ENCODE measurements around the gene PRADC1. TPM values are rescaled to one million over a fixed set of nuclear protein-coding genes. Genes with fewer than 3 reads are reported as not detected.

Gene PRADC1
- total RNA-seq, 6 donors from 2014 or later = 6.7 to 21.6 (median 16.3) TPM

DNA sequence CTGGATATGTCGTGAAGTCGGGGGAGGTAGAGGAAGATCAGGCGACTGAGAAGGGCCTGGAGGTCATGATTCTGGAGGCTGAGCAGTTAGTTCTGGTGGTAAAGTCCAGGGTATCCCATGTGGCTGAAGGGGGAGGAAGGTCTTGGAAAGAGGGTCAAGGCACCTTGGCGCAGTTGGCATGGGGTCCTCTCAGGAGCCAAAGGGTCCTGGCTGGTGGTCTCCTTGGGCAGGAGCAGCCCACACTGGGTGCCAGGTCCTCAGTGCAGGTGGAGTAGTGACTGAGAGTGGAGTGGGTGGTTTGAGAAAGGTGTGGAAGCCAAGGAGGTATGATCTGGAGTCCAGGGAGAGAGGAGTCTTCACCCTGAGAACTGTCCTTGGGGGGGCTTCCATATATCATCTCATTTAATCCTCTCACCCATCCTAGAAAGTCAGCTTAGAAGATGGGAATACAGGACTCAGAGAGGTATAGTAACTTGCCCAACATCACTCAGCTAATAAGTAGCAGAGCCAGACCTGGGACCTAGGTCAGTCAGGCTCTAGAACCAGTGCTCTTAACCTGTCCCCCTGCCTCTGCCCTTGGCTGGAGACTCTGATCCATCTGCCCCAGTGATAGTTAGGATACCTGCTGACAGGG is 26.8 kb upstream of the PRADC1 start:
- Histone ChIP-seq H3K27ac (no peak overlapping the region), H3K9me3 (no peaks in the 10 kb centered on the region), H3K4me3 (no peak overlapping the region), H3K36me3 (peaks cover 0 to 7% (median 3%) of the 10 kb centered on the region in 4 donors), H3K27me3 (no peaks in the 10 kb centered on the region), H3K4me1 (no peaks in the 10 kb centered on the region)
- TF ChIP-seq POLR2A (IDR thresholded peaks at IDR 0.05) (no peak), EP300 (IDR thresholded peaks at IDR 0.05) (no peak), POLR2AphosphoS5 (IDR thresholded peaks at IDR 0.05) (no peak)
- TF ChIP-seq, protein P1, sequence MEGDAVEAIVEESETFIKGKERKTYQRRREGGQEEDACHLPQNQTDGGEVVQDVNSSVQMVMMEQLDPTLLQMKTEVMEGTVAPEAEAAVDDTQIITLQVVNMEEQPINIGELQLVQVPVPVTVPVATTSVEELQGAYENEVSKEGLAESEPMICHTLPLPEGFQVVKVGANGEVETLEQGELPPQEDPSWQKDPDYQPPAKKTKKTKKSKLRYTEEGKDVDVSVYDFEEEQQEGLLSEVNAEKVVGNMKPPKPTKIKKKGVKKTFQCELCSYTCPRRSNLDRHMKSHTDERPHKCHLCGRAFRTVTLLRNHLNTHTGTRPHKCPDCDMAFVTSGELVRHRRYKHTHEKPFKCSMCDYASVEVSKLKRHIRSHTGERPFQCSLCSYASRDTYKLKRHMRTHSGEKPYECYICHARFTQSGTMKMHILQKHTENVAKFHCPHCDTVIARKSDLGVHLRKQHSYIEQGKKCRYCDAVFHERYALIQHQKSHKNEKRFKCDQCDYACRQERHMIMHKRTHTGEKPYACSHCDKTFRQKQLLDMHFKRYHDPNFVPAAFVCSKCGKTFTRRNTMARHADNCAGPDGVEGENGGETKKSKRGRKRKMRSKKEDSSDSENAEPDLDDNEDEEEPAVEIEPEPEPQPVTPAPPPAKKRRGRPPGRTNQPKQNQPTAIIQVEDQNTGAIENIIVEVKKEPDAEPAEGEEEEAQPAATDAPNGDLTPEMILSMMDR (IDR thresholded peaks at IDR 0.05) = no peak
- ATAC-seq (ENCODE audit: low FRiP score in 2 of 2) (no peak), DNase-seq (no peak)
- WGBS, 2 donors = 77 to 89% methylated on average over 4 of the region's 4 CpGs

DNA sequence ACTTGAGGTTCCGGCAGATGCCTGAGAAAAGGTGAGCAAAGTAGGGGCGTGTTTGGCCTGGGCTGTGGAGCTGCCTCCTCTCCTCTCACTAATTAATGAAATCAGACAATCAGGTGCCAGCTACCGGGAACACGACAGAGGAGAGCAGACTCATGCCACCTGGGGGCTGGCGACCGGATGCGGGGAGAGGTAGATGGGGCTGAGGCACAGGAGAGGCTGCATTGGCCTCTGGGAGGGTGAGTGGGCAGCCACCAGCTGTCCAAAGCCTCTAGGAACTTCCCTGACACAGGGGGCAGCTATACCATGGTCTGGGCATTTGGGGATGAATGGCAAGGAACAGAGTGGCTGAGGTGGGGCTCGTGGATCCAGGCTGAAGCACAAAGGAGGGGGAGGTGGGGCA is 26.2 kb upstream of the PRADC1 start:
- Histone ChIP-seq H3K27me3 (no peaks in the 10 kb centered on the region), H3K4me1 (no peaks in the 10 kb centered on the region), H3K27ac (no peak overlapping the region), H3K36me3 (peaks cover 0 to 12% (median 6%) of the 10 kb centered on the region in 4 donors), H3K9me3 (no peaks in the 10 kb centered on the region), H3K4me3 (no peak overlapping the region)
- TF ChIP-seq EP300 (IDR thresholded peaks at IDR 0.05) = no peak
- no peak for TF ChIP-seq POLR2A (IDR thresholded peaks at IDR 0.05)
- ATAC-seq (ENCODE audit: low FRiP score in 2 of 2) = no peak
- no peak for DNase-seq
- WGBS, 2 donors = 89 to 92% methylated on average over 8 of the region's 8 CpGs

DNA sequence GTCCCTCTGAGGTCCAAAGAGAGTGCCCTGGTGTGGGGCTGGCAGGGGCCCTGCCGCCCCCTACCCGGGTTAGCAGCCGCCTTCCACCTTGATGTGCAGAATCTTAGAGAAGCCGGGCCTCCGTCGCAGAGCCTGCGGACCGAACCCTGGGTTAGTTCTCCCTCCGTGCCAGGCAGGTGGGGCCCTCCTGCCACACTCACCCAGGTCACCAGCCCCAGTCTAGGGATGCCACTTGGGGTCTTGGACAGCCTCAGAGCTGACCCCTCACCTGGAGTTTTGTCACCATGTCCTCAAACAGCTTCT is 25.8 kb upstream of the PRADC1 start:
- no peaks in the 10 kb centered on the region for H3K9me3 ChIP-seq
- WGBS, 2 donors = 95 to 100% methylated on average over 1 to 9 of the region's 9 CpGs
- H3K4me3 ChIP-seq = no peak overlapping the region
- no peak for TF ChIP-seq POLR2A (IDR thresholded peaks at IDR 0.05)
- TF ChIP-seq EP300 (IDR thresholded peaks at IDR 0.05) = no peak
- TF ChIP-seq POLR2AphosphoS5 (IDR thresholded peaks at IDR 0.05) = no peak
- no peaks in the 10 kb centered on the region for H3K27me3 ChIP-seq
- H3K36me3 ChIP-seq = peaks cover 0 to 16% (median 8%) of the 10 kb centered on the region in 4 donors
- DNase-seq (peak in 1 of 2 donors; percentile 58), ATAC-seq (ENCODE audit: low FRiP score in 2 of 2) (no peak)
- H3K4me1 ChIP-seq = no peaks in the 10 kb centered on the region
- no peak overlapping the region for H3K27ac ChIP-seq

DNA sequence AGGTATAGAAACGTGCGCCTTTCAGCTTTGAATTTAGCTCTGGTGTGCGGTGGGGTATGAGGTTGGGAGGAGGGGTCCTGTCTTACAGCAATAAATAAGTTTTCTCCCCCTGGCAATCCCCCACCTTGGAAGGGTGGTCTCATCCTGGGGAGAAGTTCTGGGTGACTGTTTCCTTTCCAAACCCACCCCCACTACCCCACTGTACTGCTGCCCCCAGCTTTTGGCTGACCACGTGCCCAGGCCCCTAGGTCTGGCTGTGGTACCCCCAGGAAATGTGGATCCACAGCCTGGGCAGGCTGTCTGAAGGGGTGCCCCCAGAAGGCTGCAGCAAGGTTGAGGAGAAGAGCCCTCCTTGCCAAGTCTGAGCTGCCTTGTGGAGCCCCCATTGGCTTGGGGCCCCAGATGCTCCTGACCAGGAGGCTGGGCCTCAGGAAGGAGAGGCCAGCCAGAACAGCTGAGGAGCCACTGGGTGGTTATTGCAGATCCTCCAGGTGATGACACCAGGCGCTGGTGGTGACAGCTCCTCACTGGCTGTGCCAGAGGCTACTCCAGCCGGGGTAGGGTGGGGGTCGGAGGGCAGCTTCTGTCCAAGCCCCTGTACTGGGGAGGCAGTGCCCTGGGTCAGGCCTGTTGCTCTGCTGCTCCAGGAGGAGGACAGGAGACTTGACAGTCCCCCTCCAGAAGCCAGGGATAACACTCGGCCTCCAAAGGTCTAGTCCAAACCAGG is 25.3 kb upstream of the PRADC1 start:
- Histone ChIP-seq H3K4me3 (no peak overlapping the region), H3K36me3 (peaks cover 3 to 21% (median 13%) of the 10 kb centered on the region in 4 donors), H3K27ac (no peak overlapping the region), H3K4me1 (no peaks in the 10 kb centered on the region), H3K9me3 (no peaks in the 10 kb centered on the region), H3K27me3 (no peaks in the 10 kb centered on the region)
- no peak for DNase-seq
- ATAC-seq (ENCODE audit: low FRiP score in 2 of 2) = no peak
- TF ChIP-seq, protein P1 (IDR thresholded peaks at IDR 0.05) = no peak
- TF ChIP-seq EP300 (IDR thresholded peaks at IDR 0.05) (no peak), POLR2A (IDR thresholded peaks at IDR 0.05) (no peak), POLR2AphosphoS5 (IDR thresholded peaks at IDR 0.05) (no peak)
- 83 to 85% methylated on average over 4 to 8 of the region's 8 CpGs for WGBS, 2 donors

DNA sequence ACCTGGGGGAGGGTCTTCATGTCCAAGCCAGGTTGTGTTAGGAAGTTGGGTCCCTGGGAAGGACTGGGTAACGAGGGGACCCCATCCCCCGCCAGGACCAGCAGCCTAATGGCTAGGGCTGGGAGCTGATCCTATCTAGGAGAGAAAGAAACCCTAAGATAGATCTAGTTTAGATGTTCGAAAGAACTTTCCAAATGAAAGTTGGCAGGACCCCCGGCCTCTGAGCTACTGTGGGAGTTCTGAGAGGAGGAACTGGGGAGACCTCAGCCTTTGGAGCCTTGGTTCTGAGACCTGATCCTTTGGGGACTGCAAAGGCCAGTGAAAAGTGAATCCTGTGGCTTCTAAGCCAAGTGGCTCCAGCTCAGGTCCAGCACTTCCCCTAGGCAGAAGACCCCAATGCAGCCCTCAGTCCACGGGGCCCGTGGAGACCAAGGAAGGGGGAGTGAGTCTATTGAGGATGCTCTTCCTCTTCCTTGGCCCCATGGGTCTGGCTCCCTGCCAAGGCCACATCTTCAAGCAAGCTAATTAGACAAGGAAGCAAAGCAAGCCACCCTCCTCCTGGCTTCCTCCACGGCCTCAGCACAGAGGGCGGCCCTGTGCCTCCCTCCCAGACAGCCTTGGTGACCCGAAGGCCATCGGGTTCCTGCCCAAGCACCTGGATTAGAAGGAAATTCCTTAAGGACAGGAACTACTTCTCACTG is 24.5 kb upstream of the PRADC1 start:
- H3K9me3 ChIP-seq = no peaks in the 10 kb centered on the region
- ATAC-seq (ENCODE audit: low FRiP score in 2 of 2) = no peak
- no peak overlapping the region for H3K27ac ChIP-seq
- no peaks in the 10 kb centered on the region for H3K27me3 ChIP-seq
- DNase-seq = peak in 1 of 2 donors; percentile 34
- peaks cover 11 to 29% (median 20%) of the 10 kb centered on the region in 4 donors for H3K36me3 ChIP-seq
- WGBS, 2 donors = 59 to 60% methylated on average over 7 to 10 of the region's 10 CpGs
- TF ChIP-seq, protein P1 (IDR thresholded peaks at IDR 0.05) = no peak
- TF ChIP-seq EP300 (IDR thresholded peaks at IDR 0.05) (no peak), POLR2A (IDR thresholded peaks at IDR 0.05) (no peak), POLR2AphosphoS5 (IDR thresholded peaks at IDR 0.05) (no peak)
- no peak overlapping the region for H3K4me3 ChIP-seq
- H3K4me1 ChIP-seq = no peaks in the 10 kb centered on the region
